IPS-11a (cell line): ENCODE data around the gene CYP4F11.
"Not testable (repeated sequence)": the region's sequence is repeated elsewhere in the genome, so short reads cannot be mapped to it uniquely, and the experiment has no call there.

Source experiments
- H3K4me3 ChIP-seq: one replicate; pipeline ENCODE4 v1.5.1; 2013; ENCODE audit warnings: low read depth, low read length, control low read depth

CYP4F11 gene

GRCh38 chr19:15885167-15885566, 49.2 kb downstream of the CYP4F11 start:
- H3K4me3 ChIP-seq = no peak overlapping the region

- not testable (repeated sequence) for H3K4me3 ChIP-seq
Observed at GRCh38 chr19:15883329-15883728, 51.0 kb downstream of the CYP4F11 start.

- no peak overlapping the region for H3K4me3 ChIP-seq
Observed at GRCh38 chr19:15874821-15875474, 59.4 kb downstream of the CYP4F11 start.

- H3K4me3 ChIP-seq = not testable (repeated sequence)
Observed at GRCh38 chr19:15873771-15874170, 60.6 kb downstream of the CYP4F11 start.

- H3K4me3 ChIP-seq = no peak overlapping the region
Observed at GRCh38 chr19:15871570-15871969, 62.8 kb downstream of the CYP4F11 start.

GRCh38 chr19:15869873-15870272, 64.5 kb downstream of the CYP4F11 start:
- no peak overlapping the region for H3K4me3 ChIP-seq

- H3K4me3 ChIP-seq = no peak overlapping the region
Observed at GRCh38 chr19:15869109-15869555, 65.2 kb downstream of the CYP4F11 start.

GRCh38 chr19:15866636-15867035, 67.7 kb downstream of the CYP4F11 start:
- H3K4me3 ChIP-seq = no peak overlapping the region

- H3K4me3 ChIP-seq = no peak overlapping the region
Observed at GRCh38 chr19:15864824-15865223, 69.5 kb downstream of the CYP4F11 start.

GRCh38 chr19:15863272-15863671, 71.1 kb downstream of the CYP4F11 start:
- no peak overlapping the region for H3K4me3 ChIP-seq

- no peak overlapping the region for H3K4me3 ChIP-seq
Observed at GRCh38 chr19:15862444-15862843, 71.9 kb downstream of the CYP4F11 start.
